Panc1 (cell line): ENCODE measurements around the gene ENDOV. TPM values are rescaled to one million over a fixed set of nuclear protein-coding genes. Genes with fewer than 3 reads are reported as not detected.

Experiments used
- ATAC-seq: fragments of 200-7000 bp; cut with Tn5 transposase; 2 replicates; pipeline ENCODE4 v1.9.1; 2020; ENCODE audit warnings: mild to moderate bottlenecking, moderate library complexity
- BruUV-seq: library from RNA; stranded (reverse); fragments of 400-500 nt; replicated peaks from 2 replicates; lab custom pipeline; 2021; lab: Mats Ljungman, UMichigan
- CTCF ChIA-PET: fragments of 300-600 bp; sonication (Branson Sonifier 250); formaldehyde crosslinking; loops from one replicate; lab custom pipeline; 2022; ENCODE audit warnings: antibody characterized with exemption; lab: Charles Lee
- POLR2A ChIA-PET: fragments of 300-600 bp; sonication (Branson Sonifier 250); formaldehyde crosslinking; loops from one replicate; lab custom pipeline; 2022; ENCODE audit warnings: antibody characterized with exemption; lab: Charles Lee
- DNase-seq: peaks from one replicate; pipeline ENCODE4 v3.0.0-alpha.2; 2010; ENCODE audit warnings: low read depth, low spot score
- H3K27ac ChIP-seq: 2 replicates; pipeline ENCODE4 v1.5.1; 2011; ENCODE audit warnings: mild to moderate bottlenecking, low read length, inconsistent platforms
- H3K27me3 ChIP-seq: fragments of 200-500 bp; sonication (Bioruptor generic); 2 replicates; pipeline ENCODE4 v1.6.0; 2014; ENCODE audit warnings: low read length, inconsistent platforms; ENCODE audit not compliant: control insufficient read depth, insufficient read depth
- H3K36me3 ChIP-seq: fragments of 200-500 bp; sonication (Bioruptor generic); 2 replicates; pipeline ENCODE4 v1.5.1; 2014; ENCODE audit warnings: inconsistent platforms, mild to moderate bottlenecking, low read length, moderate library complexity; ENCODE audit not compliant: control insufficient read depth, insufficient read depth
- H3K4me1 ChIP-seq: 2 replicates; pipeline ENCODE4 v1.5.1; 2011; ENCODE audit warnings: inconsistent platforms, mild to moderate bottlenecking, low read length, moderate library complexity; ENCODE audit not compliant: control insufficient read depth, insufficient read depth
- H3K4me3 ChIP-seq, 2 experiments: 2 replicates each; pipeline ENCODE4 v1.5.1; 2011 to 2012; ENCODE audit warnings: low read depth in 2 of 2, low read length in 2 of 2, mild to moderate bottlenecking in 2 of 2, inconsistent platforms in 1 of 2, moderate library complexity in 1 of 2
- H3K9me3 ChIP-seq: fragments of 200-500 bp; sonication (Bioruptor generic); 2 replicates; pipeline ENCODE4 v1.5.1; 2014; ENCODE audit warnings: low read depth, mild to moderate bottlenecking, inconsistent platforms, low read length, moderate library complexity; ENCODE audit not compliant: control insufficient read depth, insufficient read depth
- POLR2AphosphoS5 ChIP-seq: IDR thresholded peaks from 2 replicates; pipeline ENCODE4 v1.6.1; 2012; ENCODE audit warnings: mild to moderate bottlenecking, low read depth, low read length, moderate library complexity
- SIN3A ChIP-seq: IDR thresholded peaks from 2 replicates; pipeline ENCODE4 v1.6.1; 2012; ENCODE audit warnings: low read depth, mild to moderate bottlenecking, low read length, moderate library complexity, borderline replicate concordance; ENCODE audit not compliant: insufficient read depth
- TCF7L2 ChIP-seq: IDR thresholded peaks from 2 replicates; pipeline ENCODE4 v1.6.1; 2011; ENCODE audit warnings: mild to moderate bottlenecking, low read depth, low read length, inconsistent platforms
- in situ Hi-C: cut with HindIII; loops from 2 replicates; pipeline ENCODE4 v1.10.0; 2016; ENCODE audit warnings: low sequenced_read_pairs, low pct_unique_long_range_greater_than_20kb
- intact Hi-C: fragments of 100-400 bp; cut with micrococcal nuclease; formaldehyde crosslinking; loops from one replicate; pipeline ENCODE4 v1.10.0; 2022; ENCODE audit not compliant: unreplicated experiment
- total RNA-seq: library from RNA; stranded (reverse); gene quantifications from one replicate; pipeline ENCODE4 v1.2.1, GENCODE V29; 2021; ENCODE audit not compliant: unreplicated experiment
- TF ChIP-seq, protein P1 (sequence below): fragments of 450-650 bp; IDR thresholded peaks from 2 replicates; pipeline ENCODE4 v1.5.1; 2017; ENCODE audit warnings: mild to moderate bottlenecking
- TF ChIP-seq, protein P2 (sequence below), 2 experiments: IDR thresholded peaks; 2 replicates each; pipeline ENCODE4 v1.6.1; 2011 to 2012; ENCODE audit warnings: low read depth in 2 of 2, control low read depth in 1 of 2, low read length in 1 of 2, mild to moderate bottlenecking in 1 of 2, moderate library complexity in 1 of 2; ENCODE audit not compliant: insufficient read depth in 1 of 2

ENDOV gene
- total RNA-seq, 1 experiment from 2014 or later = 37.1 TPM

DNA sequence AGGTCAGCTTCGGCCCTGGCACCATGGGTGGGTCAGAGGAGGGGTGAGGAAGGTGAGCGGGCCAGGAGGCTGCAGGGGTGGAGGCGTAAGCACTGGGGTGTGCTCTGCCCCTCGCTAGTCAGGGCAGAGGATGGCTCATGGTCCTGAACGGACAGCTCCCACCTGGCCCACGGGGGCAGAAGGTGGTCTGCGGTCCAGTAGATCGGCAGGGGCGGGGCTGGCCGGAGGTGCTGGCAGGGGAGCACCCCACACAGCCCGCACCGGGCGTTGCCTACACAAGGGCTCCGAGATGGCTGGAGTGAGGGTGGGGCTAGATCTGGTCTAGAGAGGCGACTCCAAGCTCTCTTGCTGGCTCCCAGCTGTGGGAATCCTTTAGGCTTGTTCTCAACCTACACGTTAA, 53.3 kb downstream of the ENDOV start:
- no TSS peak for BruUV-seq
- intact Hi-C loops = no loop called here

DNA sequence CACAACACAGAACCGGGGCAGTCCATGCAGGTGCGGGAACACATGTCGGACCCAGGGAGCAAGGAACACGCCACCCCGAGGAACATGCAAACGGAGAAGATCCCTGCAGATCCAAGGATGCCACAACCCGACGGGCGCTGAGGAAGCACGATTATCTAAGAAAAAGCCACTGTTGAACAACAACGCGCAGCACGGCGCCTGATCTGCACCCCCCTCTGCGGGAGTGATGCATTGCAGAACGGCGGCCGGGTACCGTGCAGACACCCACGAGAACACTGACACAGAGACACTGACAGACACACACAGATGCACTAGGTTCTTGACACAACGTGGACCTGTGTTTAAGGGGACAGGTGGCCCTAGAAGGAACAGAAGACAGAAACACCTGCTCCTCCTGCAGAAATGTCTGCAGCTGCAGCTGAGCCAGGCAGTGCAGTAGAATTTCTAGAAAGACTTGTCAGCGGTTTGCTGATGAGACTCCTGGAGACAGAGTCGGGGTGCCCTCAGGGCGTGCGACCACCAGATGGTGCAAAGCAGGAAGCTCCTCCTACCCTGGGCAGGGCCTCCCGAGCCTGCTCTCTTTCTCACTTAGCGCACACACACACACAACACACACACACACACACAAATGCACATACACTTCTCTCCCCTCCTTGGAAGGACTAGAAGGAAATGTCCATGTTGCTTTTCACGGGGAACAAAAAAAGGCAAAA, 54.0 kb downstream of the ENDOV start:
- no peaks in the 10 kb centered on the region for H3K4me1 ChIP-seq
- no peaks in the 10 kb centered on the region for H3K9me3 ChIP-seq
- H3K27ac ChIP-seq = no peak overlapping the region
- intact Hi-C loops = no loop called here
- in situ Hi-C loops = no loop called here
- H3K4me3 ChIP-seq = no peak overlapping the region
- no peaks in the 10 kb centered on the region for H3K36me3 ChIP-seq
- no TSS peak for BruUV-seq
- peaks cover 7% of the 10 kb centered on the region; the same call in 1 of the 2 replicates for H3K27me3 ChIP-seq
- TF ChIP-seq, protein P1, sequence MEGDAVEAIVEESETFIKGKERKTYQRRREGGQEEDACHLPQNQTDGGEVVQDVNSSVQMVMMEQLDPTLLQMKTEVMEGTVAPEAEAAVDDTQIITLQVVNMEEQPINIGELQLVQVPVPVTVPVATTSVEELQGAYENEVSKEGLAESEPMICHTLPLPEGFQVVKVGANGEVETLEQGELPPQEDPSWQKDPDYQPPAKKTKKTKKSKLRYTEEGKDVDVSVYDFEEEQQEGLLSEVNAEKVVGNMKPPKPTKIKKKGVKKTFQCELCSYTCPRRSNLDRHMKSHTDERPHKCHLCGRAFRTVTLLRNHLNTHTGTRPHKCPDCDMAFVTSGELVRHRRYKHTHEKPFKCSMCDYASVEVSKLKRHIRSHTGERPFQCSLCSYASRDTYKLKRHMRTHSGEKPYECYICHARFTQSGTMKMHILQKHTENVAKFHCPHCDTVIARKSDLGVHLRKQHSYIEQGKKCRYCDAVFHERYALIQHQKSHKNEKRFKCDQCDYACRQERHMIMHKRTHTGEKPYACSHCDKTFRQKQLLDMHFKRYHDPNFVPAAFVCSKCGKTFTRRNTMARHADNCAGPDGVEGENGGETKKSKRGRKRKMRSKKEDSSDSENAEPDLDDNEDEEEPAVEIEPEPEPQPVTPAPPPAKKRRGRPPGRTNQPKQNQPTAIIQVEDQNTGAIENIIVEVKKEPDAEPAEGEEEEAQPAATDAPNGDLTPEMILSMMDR = no peak
- TF ChIP-seq POLR2AphosphoS5 (no peak), TCF7L2 (no peak), SIN3A (no peak)
- TF ChIP-seq, protein P2, sequence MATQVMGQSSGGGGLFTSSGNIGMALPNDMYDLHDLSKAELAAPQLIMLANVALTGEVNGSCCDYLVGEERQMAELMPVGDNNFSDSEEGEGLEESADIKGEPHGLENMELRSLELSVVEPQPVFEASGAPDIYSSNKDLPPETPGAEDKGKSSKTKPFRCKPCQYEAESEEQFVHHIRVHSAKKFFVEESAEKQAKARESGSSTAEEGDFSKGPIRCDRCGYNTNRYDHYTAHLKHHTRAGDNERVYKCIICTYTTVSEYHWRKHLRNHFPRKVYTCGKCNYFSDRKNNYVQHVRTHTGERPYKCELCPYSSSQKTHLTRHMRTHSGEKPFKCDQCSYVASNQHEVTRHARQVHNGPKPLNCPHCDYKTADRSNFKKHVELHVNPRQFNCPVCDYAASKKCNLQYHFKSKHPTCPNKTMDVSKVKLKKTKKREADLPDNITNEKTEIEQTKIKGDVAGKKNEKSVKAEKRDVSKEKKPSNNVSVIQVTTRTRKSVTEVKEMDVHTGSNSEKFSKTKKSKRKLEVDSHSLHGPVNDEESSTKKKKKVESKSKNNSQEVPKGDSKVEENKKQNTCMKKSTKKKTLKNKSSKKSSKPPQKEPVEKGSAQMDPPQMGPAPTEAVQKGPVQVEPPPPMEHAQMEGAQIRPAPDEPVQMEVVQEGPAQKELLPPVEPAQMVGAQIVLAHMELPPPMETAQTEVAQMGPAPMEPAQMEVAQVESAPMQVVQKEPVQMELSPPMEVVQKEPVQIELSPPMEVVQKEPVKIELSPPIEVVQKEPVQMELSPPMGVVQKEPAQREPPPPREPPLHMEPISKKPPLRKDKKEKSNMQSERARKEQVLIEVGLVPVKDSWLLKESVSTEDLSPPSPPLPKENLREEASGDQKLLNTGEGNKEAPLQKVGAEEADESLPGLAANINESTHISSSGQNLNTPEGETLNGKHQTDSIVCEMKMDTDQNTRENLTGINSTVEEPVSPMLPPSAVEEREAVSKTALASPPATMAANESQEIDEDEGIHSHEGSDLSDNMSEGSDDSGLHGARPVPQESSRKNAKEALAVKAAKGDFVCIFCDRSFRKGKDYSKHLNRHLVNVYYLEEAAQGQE (IDR thresholded peaks at IDR 0.05; ENCODE audit: insufficient read depth in 1 of 2, low read depth in 2 of 2, low read length in 1 of 2) = no peak
- ATAC-seq (no peak), DNase-seq (no peak)
- ChIA-PET POLR2A (no interaction called here), CTCF (no interaction called here)

More for the DNA sequence above, 53.3 kb downstream of the ENDOV start:
- H3K36me3 ChIP-seq = no peaks in the 10 kb centered on the region
- POLR2A ChIA-PET = no interaction called here
- CTCF ChIA-PET = no interaction called here
- DNase-seq = no peak
- no peak for ATAC-seq
- no peak overlapping the region for H3K27ac ChIP-seq
- H3K9me3 ChIP-seq = no peaks in the 10 kb centered on the region
- H3K4me1 ChIP-seq = no peaks in the 10 kb centered on the region
- TF ChIP-seq POLR2AphosphoS5 (no peak), SIN3A (no peak), TCF7L2 (0 out of 2 replicates have a peak, but pooled peaks have one; percentile 19)
- TF ChIP-seq, protein P2 (IDR thresholded peaks at IDR 0.05; ENCODE audit: insufficient read depth in 1 of 2, low read depth in 2 of 2, low read length in 1 of 2) = peak; percentile 78 to 87
- TF ChIP-seq, protein P1 = no peak
- peaks cover 7% of the 10 kb centered on the region; the same call in 1 of the 2 replicates for H3K27me3 ChIP-seq
- in situ Hi-C loops = no loop called here
- no peak overlapping the region for H3K4me3 ChIP-seq
